HepG2 (cell line): Measurements from ENCODE around the gene HARS2. TPM values are rescaled to one million over a fixed set of nuclear protein-coding genes. Genes with fewer than 3 reads are reported as not detected.

Source experiments
- HES4 ChIP-seq: sonication (generic); formaldehyde crosslinking; IDR thresholded peaks from 2 replicates; pipeline ENCODE4 v1.9.0; 2021; ENCODE audit warnings: mild to moderate bottlenecking, missing genetic modification reagents, borderline replicate concordance
- HNRNPK ChIP-seq: fragments of 200-400 bp; formaldehyde crosslinking; IDR thresholded peaks from 2 replicates; pipeline ENCODE4 v1.6.1; 2018; ENCODE audit warnings: low read length, low read depth, moderate library complexity, mild to moderate bottlenecking; ENCODE audit not compliant: poor library complexity, severe bottlenecking
- IRF2 ChIP-seq: IDR thresholded peaks from 2 replicates; pipeline ENCODE4 v1.6.1; 2018; ENCODE audit warnings: missing genetic modification reagents, missing compliant biosample characterization
- MED1 ChIP-seq: sonication (generic); formaldehyde crosslinking; IDR thresholded peaks from 2 replicates; pipeline ENCODE4 v1.4.0; 2020; ENCODE audit warnings: missing genetic modification reagents
- MIXL1 ChIP-seq: IDR thresholded peaks from 2 replicates; pipeline ENCODE4 v1.6.1; 2016
- NONO ChIP-seq, 2 experiments: fragments of 450-650 bp in 1 of 2; sonication (generic) in 1 of 2; formaldehyde crosslinking in 1 of 2; IDR thresholded peaks in 1 of 2; conservative IDR thresholded peaks in 1 of 2; 2 replicates each; pipeline versions ENCODE4 v1.6.1 to v1.8.0; 2017 to 2022; ENCODE audit warnings: mild to moderate bottlenecking in 1 of 2, missing genetic modification reagents in 1 of 2, moderate library complexity in 1 of 2
- NR2C2 ChIP-seq: sonication (generic); formaldehyde crosslinking; IDR thresholded peaks from 2 replicates; pipeline ENCODE4 v1.4.0; 2020; ENCODE audit warnings: missing genetic modification reagents, mild to moderate bottlenecking, moderate library complexity, borderline replicate concordance
- PAX8 ChIP-seq: sonication (generic); formaldehyde crosslinking; IDR thresholded peaks from 2 replicates; pipeline ENCODE4 v1.8.0; 2022; ENCODE audit warnings: mild to moderate bottlenecking, missing genetic modification reagents, borderline replicate concordance
- PHF20 ChIP-seq: sonication (generic); formaldehyde crosslinking; IDR thresholded peaks from 2 replicates; pipeline ENCODE4 v1.5.0; 2020; ENCODE audit warnings: mild to moderate bottlenecking, missing genetic modification reagents
- TEAD2 ChIP-seq: sonication (generic); formaldehyde crosslinking; IDR thresholded peaks from 2 replicates; pipeline ENCODE4 v1.9.0; 2021; ENCODE audit warnings: missing genetic modification reagents
- ZBTB42 ChIP-seq: sonication (generic); formaldehyde crosslinking; IDR thresholded peaks from 2 replicates; pipeline ENCODE4 v1.5.0; 2020; ENCODE audit warnings: mild to moderate bottlenecking, missing genetic modification reagents
- ZNF367 ChIP-seq: sonication (generic); formaldehyde crosslinking; IDR thresholded peaks from 2 replicates; pipeline ENCODE4 v1.4.0; 2020; ENCODE audit warnings: missing genetic modification reagents, borderline replicate concordance
- ZNF670 ChIP-seq: sonication (generic); formaldehyde crosslinking; IDR thresholded peaks from 2 replicates; pipeline ENCODE4 v1.8.0; 2022; ENCODE audit warnings: mild to moderate bottlenecking, missing genetic modification reagents, borderline replicate concordance
- ZNF703 ChIP-seq: sonication (generic); formaldehyde crosslinking; IDR thresholded peaks from 2 replicates; pipeline ENCODE4 v1.5.1; 2020; ENCODE audit warnings: missing genetic modification reagents, mild to moderate bottlenecking, moderate library complexity, borderline replicate concordance
- polyA plus RNA-seq, 8 experiments: library from polyadenylated mRNA; depleted of rRNA in 3 of 8; stranded (reverse) in 7 of 8; unstranded in 1 of 8; fragments of >200 nt; fragmentation: Illumina TruSeq in 4 of 8; extraction: Trizol in 4 of 8; gene quantifications; 2 replicates each; pipeline versions ENCODE4 v1.2.1 to v1.2.3, GENCODE V29; 2011 to 2016; ENCODE audit warnings: low read depth in 4 of 8, missing spikeins in 1 of 8, mixed read lengths in 1 of 8; ENCODE audit not compliant: insufficient read depth in 1 of 8
- total RNA-seq, 5 experiments: library from RNA; depleted of rRNA; stranded (reverse); fragments of >200 nt; fragmentation: Illumina TruSeq; extraction: Trizol; gene quantifications; 2 replicates each; pipeline ENCODE4 v1.2.3, GENCODE V29; 2016; ENCODE audit warnings: low read depth in 1 of 5
- TF ChIP-seq, protein P1 (sequence below): sonication (generic); formaldehyde crosslinking; IDR thresholded peaks from 2 replicates; pipeline ENCODE4 v1.4.0; 2020; ENCODE audit warnings: low read depth, missing genetic modification reagents
- TF ChIP-seq, protein P2 (sequence below): sonication (generic); formaldehyde crosslinking; IDR thresholded peaks from 2 replicates; pipeline ENCODE4 v1.5.1; 2020; ENCODE audit warnings: mild to moderate bottlenecking, moderate library complexity, missing genetic modification reagents
- TF ChIP-seq, protein P3 (sequence below): IDR thresholded peaks from 2 replicates; pipeline ENCODE4 v1.6.1; 2016; ENCODE audit warnings: low read depth, missing genetic modification reagents, missing compliant biosample characterization

Gene HARS2
- total and polyA plus RNA-seq, 2 of the 13 experiments (the other 11 are each of a cell fraction or from before 2014, with no cell fraction given), result 17.9 to 25.8 TPM

DNA sequence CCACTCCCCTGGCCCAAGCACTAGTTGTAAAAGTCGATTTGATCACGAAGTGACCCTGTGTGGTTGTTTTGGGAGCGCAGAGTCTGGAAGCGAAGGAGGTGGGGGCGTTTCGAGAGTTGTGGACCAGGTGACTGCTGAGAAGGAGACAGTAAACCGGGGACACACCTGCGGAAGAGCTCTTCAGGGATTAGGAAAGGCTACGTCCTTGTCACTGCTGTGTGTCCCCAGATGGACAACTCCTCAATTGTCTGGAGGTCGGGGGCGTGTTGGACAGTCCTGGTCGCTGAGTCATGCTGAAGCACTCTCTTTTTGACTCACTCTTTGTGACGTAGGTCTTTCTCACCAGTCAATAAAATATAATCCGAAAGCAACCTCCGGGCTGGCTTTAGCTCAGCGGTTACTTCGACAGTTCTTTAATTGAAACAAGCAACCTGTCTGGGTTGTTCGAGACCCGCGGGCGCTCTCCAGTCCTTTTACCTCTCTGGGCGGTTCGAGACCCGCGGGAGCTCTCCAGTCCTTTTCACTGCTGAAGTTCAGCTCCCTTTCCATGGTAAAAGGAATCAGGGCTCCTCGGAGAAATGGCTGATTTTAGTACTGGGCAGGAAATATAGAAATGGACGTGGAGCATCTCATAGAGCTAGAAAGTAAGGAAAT lies 19.8 kb downstream of the HARS2 start (continued):
- TF ChIP-seq NONO (IDR thresholded peaks at IDR 0.05) (no peak), NONO (CRISPR knock-in tag; conservative IDR thresholded peaks at IDR 0.05) (peak; percentile 61; the same call in 1 of the 2 replicates), ZNF367 (CRISPR knock-in tag) (no peak), NR2C2 (no peak), MED1 (CRISPR knock-in tag) (peak; percentile 59; the same call in 1 of the 2 replicates), HES4 (CRISPR knock-in tag) (no peak), ZNF670 (CRISPR knock-in tag) (0 out of 2 replicates have a peak, but pooled peaks have one; percentile 34), HNRNPK (no peak), TEAD2 (CRISPR knock-in tag) (no peak), PHF20 (CRISPR knock-in tag) (no peak), ZNF703 (CRISPR knock-in tag) (no peak), PAX8 (no peak), IRF2 (CRISPR knock-in tag) (peak; percentile 66; the same call in 1 of the 2 replicates), MIXL1 (peak; percentile 83), ZBTB42 (CRISPR knock-in tag) (no peak)
- TF ChIP-seq, protein P1, sequence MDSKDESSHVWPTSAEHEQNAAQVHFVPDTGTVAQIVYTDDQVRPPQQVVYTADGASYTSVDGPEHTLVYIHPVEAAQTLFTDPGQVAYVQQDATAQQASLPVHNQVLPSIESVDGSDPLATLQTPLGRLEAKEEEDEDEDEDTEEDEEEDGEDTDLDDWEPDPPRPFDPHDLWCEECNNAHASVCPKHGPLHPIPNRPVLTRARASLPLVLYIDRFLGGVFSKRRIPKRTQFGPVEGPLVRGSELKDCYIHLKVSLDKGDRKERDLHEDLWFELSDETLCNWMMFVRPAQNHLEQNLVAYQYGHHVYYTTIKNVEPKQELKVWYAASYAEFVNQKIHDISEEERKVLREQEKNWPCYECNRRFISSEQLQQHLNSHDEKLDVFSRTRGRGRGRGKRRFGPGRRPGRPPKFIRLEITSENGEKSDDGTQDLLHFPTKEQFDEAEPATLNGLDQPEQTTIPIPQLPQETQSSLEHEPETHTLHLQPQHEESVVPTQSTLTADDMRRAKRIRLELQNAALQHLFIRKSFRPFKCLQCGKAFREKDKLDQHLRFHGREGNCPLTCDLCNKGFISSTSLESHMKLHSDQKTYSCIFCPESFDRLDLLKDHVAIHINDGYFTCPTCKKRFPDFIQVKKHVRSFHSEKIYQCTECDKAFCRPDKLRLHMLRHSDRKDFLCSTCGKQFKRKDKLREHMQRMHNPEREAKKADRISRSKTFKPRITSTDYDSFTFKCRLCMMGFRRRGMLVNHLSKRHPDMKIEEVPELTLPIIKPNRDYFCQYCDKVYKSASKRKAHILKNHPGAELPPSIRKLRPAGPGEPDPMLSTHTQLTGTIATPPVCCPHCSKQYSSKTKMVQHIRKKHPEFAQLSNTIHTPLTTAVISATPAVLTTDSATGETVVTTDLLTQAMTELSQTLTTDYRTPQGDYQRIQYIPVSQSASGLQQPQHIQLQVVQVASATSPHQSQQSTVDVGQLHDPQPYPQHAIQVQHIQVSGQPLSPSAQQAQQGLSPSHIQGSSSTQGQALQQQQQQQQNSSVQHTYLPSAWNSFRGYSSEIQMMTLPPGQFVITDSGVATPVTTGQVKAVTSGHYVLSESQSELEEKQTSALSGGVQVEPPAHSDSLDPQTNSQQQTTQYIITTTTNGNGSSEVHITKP (CRISPR knock-in tag), result peak; percentile 69
- TF ChIP-seq, protein P2, sequence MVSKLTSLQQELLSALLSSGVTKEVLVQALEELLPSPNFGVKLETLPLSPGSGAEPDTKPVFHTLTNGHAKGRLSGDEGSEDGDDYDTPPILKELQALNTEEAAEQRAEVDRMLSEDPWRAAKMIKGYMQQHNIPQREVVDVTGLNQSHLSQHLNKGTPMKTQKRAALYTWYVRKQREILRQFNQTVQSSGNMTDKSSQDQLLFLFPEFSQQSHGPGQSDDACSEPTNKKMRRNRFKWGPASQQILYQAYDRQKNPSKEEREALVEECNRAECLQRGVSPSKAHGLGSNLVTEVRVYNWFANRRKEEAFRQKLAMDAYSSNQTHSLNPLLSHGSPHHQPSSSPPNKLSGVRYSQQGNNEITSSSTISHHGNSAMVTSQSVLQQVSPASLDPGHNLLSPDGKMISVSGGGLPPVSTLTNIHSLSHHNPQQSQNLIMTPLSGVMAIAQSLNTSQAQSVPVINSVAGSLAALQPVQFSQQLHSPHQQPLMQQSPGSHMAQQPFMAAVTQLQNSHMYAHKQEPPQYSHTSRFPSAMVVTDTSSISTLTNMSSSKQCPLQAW, result peak; percentile 46; the same call in 1 of the 2 replicates
- TF ChIP-seq, protein P3, sequence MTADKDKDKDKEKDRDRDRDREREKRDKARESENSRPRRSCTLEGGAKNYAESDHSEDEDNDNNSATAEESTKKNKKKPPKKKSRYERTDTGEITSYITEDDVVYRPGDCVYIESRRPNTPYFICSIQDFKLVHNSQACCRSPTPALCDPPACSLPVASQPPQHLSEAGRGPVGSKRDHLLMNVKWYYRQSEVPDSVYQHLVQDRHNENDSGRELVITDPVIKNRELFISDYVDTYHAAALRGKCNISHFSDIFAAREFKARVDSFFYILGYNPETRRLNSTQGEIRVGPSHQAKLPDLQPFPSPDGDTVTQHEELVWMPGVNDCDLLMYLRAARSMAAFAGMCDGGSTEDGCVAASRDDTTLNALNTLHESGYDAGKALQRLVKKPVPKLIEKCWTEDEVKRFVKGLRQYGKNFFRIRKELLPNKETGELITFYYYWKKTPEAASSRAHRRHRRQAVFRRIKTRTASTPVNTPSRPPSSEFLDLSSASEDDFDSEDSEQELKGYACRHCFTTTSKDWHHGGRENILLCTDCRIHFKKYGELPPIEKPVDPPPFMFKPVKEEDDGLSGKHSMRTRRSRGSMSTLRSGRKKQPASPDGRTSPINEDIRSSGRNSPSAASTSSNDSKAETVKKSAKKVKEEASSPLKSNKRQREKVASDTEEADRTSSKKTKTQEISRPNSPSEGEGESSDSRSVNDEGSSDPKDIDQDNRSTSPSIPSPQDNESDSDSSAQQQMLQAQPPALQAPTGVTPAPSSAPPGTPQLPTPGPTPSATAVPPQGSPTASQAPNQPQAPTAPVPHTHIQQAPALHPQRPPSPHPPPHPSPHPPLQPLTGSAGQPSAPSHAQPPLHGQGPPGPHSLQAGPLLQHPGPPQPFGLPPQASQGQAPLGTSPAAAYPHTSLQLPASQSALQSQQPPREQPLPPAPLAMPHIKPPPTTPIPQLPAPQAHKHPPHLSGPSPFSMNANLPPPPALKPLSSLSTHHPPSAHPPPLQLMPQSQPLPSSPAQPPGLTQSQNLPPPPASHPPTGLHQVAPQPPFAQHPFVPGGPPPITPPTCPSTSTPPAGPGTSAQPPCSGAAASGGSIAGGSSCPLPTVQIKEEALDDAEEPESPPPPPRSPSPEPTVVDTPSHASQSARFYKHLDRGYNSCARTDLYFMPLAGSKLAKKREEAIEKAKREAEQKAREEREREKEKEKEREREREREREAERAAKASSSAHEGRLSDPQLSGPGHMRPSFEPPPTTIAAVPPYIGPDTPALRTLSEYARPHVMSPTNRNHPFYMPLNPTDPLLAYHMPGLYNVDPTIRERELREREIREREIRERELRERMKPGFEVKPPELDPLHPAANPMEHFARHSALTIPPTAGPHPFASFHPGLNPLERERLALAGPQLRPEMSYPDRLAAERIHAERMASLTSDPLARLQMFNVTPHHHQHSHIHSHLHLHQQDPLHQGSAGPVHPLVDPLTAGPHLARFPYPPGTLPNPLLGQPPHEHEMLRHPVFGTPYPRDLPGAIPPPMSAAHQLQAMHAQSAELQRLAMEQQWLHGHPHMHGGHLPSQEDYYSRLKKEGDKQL, result peak; percentile 35; the same call in 1 of the 2 replicates
